HepG2 (cell line): ENCODE results near the gene ZPR1. TPM values are rescaled to one million over a fixed set of nuclear protein-coding genes. Genes with fewer than 3 reads are reported as not detected.

ENCODE experiments used
- CCDC6 ChIP-seq: sonication (generic); formaldehyde crosslinking; IDR thresholded peaks from 2 replicates; pipeline ENCODE4 v1.8.1; 2022; ENCODE audit warnings: mild to moderate bottlenecking, missing genetic modification reagents, moderate library complexity
- DZIP1 ChIP-seq: sonication (generic); formaldehyde crosslinking; IDR thresholded peaks from 2 replicates; pipeline ENCODE4 v1.5.0; 2020; ENCODE audit warnings: mild to moderate bottlenecking, missing genetic modification reagents
- ETV6 ChIP-seq: sonication (generic); formaldehyde crosslinking; conservative IDR thresholded peaks from 2 replicates; pipeline ENCODE4 v1.4.0; 2020; ENCODE audit warnings: missing genetic modification reagents
- MIER3 ChIP-seq: IDR thresholded peaks from 2 replicates; pipeline ENCODE4 v1.6.1; 2016; ENCODE audit warnings: missing compliant biosample characterization, borderline replicate concordance
- PHF8 ChIP-seq: sonication (generic); formaldehyde crosslinking; IDR thresholded peaks from 2 replicates; pipeline ENCODE4 v1.5.0; 2020; ENCODE audit warnings: missing genetic modification reagents
- PPARG ChIP-seq: conservative IDR thresholded peaks from 2 replicates; pipeline ENCODE4 v1.6.1; 2016; ENCODE audit warnings: missing biosample characterization, missing genetic modification reagents
- PRMT3 ChIP-seq: sonication (generic); formaldehyde crosslinking; IDR thresholded peaks from 2 replicates; pipeline ENCODE4 v1.8.1; 2022; ENCODE audit warnings: low read depth, mild to moderate bottlenecking, moderate library complexity, missing genetic modification reagents, borderline replicate concordance
- SNRNP70 ChIP-seq: fragments of 200-400 bp; formaldehyde crosslinking; IDR thresholded peaks from 2 replicates; pipeline ENCODE4 v1.6.1; 2017; ENCODE audit warnings: mild to moderate bottlenecking, low read depth, low read length, moderate library complexity
- TFDP2 ChIP-seq: sonication (generic); formaldehyde crosslinking; IDR thresholded peaks from 2 replicates; pipeline ENCODE4 v1.4.0; 2020; ENCODE audit warnings: missing genetic modification reagents
- ZBTB10 ChIP-seq: sonication (generic); formaldehyde crosslinking; IDR thresholded peaks from 2 replicates; pipeline ENCODE4 v1.4.0; 2020; ENCODE audit warnings: missing genetic modification reagents, borderline replicate concordance
- ZNF207 ChIP-seq: fragments of 450-650 bp; IDR thresholded peaks from 2 replicates; pipeline ENCODE4 v1.6.1; 2016; ENCODE audit warnings: antibody characterized with exemption, borderline replicate concordance
- ZNF446 ChIP-seq: sonication (generic); formaldehyde crosslinking; IDR thresholded peaks from 2 replicates; pipeline ENCODE4 v1.5.0; 2020; ENCODE audit warnings: mild to moderate bottlenecking, missing genetic modification reagents
- ZNF605 ChIP-seq: sonication (generic); formaldehyde crosslinking; IDR thresholded peaks from 2 replicates; pipeline ENCODE4 v1.8.0; 2022; ENCODE audit warnings: mild to moderate bottlenecking, missing genetic modification reagents
- ZNF740 ChIP-seq: sonication (generic); formaldehyde crosslinking; IDR thresholded peaks from 2 replicates; pipeline ENCODE4 v1.4.0; 2020; ENCODE audit warnings: missing genetic modification reagents
- polyA plus RNA-seq, 8 experiments: library from polyadenylated mRNA; depleted of rRNA in 3 of 8; stranded (reverse) in 7 of 8; unstranded in 1 of 8; fragments of >200 nt; fragmentation: Illumina TruSeq in 4 of 8; extraction: Trizol in 4 of 8; gene quantifications; 2 replicates each; pipeline versions ENCODE4 v1.2.1 to v1.2.3, GENCODE V29; 2011 to 2016; ENCODE audit warnings: low read depth in 4 of 8, missing spikeins in 1 of 8, mixed read lengths in 1 of 8; ENCODE audit not compliant: insufficient read depth in 1 of 8
- total RNA-seq, 5 experiments: library from RNA; depleted of rRNA; stranded (reverse); fragments of >200 nt; fragmentation: Illumina TruSeq; extraction: Trizol; gene quantifications; 2 replicates each; pipeline ENCODE4 v1.2.3, GENCODE V29; 2016; ENCODE audit warnings: low read depth in 1 of 5
- TF ChIP-seq, protein P1 (sequence below): sonication (generic); formaldehyde crosslinking; IDR thresholded peaks from 2 replicates; pipeline ENCODE4 v1.5.0; 2020; ENCODE audit warnings: missing genetic modification reagents
- TF ChIP-seq, protein P2 (sequence below): sonication (generic); formaldehyde crosslinking; IDR thresholded peaks from 2 replicates; pipeline ENCODE4 v1.4.0; 2020; ENCODE audit warnings: low read depth, mild to moderate bottlenecking, missing genetic modification reagents
- TF ChIP-seq, protein P3 (sequence below): IDR thresholded peaks from 2 replicates; pipeline ENCODE4 v1.6.1; 2016; ENCODE audit warnings: mild to moderate bottlenecking, missing biosample characterization, missing genetic modification reagents

The ZPR1 gene
- total and polyA plus RNA-seq, 2 of the 13 experiments (the other 11 are each of a cell fraction or from before 2014, with no cell fraction given): 40.0 to 79.3 TPM

- TF ChIP-seq ZBTB10: peak; percentile 74; the same call in 1 of the 2 replicates
- peak; percentile 68; the same call in 1 of the 2 replicates for TF ChIP-seq CCDC6 (CRISPR knock-in tag)
- TF ChIP-seq ETV6 (CRISPR knock-in tag): no peak
- peak; percentile 78 for TF ChIP-seq PPARG (CRISPR knock-in tag)
- TF ChIP-seq, protein P1, sequence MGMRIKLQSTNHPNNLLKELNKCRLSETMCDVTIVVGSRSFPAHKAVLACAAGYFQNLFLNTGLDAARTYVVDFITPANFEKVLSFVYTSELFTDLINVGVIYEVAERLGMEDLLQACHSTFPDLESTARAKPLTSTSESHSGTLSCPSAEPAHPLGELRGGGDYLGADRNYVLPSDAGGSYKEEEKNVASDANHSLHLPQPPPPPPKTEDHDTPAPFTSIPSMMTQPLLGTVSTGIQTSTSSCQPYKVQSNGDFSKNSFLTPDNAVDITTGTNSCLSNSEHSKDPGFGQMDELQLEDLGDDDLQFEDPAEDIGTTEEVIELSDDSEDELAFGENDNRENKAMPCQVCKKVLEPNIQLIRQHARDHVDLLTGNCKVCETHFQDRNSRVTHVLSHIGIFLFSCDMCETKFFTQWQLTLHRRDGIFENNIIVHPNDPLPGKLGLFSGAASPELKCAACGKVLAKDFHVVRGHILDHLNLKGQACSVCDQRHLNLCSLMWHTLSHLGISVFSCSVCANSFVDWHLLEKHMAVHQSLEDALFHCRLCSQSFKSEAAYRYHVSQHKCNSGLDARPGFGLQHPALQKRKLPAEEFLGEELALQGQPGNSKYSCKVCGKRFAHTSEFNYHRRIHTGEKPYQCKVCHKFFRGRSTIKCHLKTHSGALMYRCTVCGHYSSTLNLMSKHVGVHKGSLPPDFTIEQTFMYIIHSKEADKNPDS (CRISPR knock-in tag): 0 out of 2 replicates have a peak, but pooled peaks have one; percentile 47
- TF ChIP-seq DZIP1: no peak
- TF ChIP-seq, protein P2, sequence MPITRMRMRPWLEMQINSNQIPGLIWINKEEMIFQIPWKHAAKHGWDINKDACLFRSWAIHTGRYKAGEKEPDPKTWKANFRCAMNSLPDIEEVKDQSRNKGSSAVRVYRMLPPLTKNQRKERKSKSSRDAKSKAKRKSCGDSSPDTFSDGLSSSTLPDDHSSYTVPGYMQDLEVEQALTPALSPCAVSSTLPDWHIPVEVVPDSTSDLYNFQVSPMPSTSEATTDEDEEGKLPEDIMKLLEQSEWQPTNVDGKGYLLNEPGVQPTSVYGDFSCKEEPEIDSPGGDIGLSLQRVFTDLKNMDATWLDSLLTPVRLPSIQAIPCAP (CRISPR knock-in tag): no peak
- TF ChIP-seq PRMT3 (CRISPR knock-in tag): no peak
- peak; percentile 57; the same call in 1 of the 2 replicates for TF ChIP-seq TFDP2 (CRISPR knock-in tag)
- no peak for TF ChIP-seq ZNF740 (CRISPR knock-in tag)
- TF ChIP-seq, protein P3, sequence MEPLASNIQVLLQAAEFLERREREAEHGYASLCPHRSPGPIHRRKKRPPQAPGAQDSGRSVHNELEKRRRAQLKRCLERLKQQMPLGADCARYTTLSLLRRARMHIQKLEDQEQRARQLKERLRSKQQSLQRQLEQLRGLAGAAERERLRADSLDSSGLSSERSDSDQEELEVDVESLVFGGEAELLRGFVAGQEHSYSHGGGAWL: no peak
- no peak for TF ChIP-seq SNRNP70
- TF ChIP-seq ZNF605 (CRISPR knock-in tag): peak; percentile 84
- no peak for TF ChIP-seq ZNF207
- TF ChIP-seq ZNF446 (CRISPR knock-in tag): no peak; the same call in 1 of the 2 replicates
- no peak; the same call in none of the 2 replicates for TF ChIP-seq PHF8 (CRISPR knock-in tag)
- TF ChIP-seq MIER3 (CRISPR knock-in tag): peak; percentile 87
Measured at GRCh38 chr11:116826751-116827431, 39.1 kb upstream of the ZPR1 start (continued).
